WERI-Rb-1 (cell line): Measurements from ENCODE around the gene ABR.
A peak's percentile ranks its signal among the peaks of the same experiment; 100 is the strongest.
"Not testable (repeated sequence)": the region's sequence is repeated elsewhere in the genome, so short reads cannot be mapped to it uniquely, and the experiment has no call there.

Experiments
- DNase-seq: peaks from one replicate; pipeline ENCODE4 v3.0.0-alpha.2; 2020
- H3K27ac ChIP-seq: fragments of 250-450 bp; sonication (Bioruptor Pico); 2 replicates; pipeline ENCODE4 v1.5.1; 2020; ENCODE audit warnings: mild to moderate bottlenecking, moderate library complexity
- H3K27me3 ChIP-seq: fragments of 250-450 bp; sonication (Bioruptor Pico); 2 replicates; pipeline ENCODE4 v1.5.1; 2021; ENCODE audit warnings: mild to moderate bottlenecking, low read depth, moderate library complexity; ENCODE audit not compliant: insufficient read depth, severe bottlenecking
- H3K36me3 ChIP-seq: fragments of 250-450 bp; sonication (Bioruptor Pico); 2 replicates; pipeline ENCODE4 v1.5.1; 2020; ENCODE audit warnings: mild to moderate bottlenecking, moderate library complexity
- H3K4me3 ChIP-seq: 2 replicates; pipeline ENCODE4 v1.5.1; 2011; ENCODE audit warnings: low read depth, mild to moderate bottlenecking, control low read depth, low read length
- H3K9me3 ChIP-seq: fragments of 250-450 bp; sonication (Bioruptor Pico); 2 replicates; pipeline ENCODE4 v1.5.1; 2021; ENCODE audit warnings: mild to moderate bottlenecking, moderate library complexity; ENCODE audit not compliant: severe bottlenecking
- CTCF ChIP-seq: IDR thresholded peaks from 2 replicates; pipeline ENCODE4 v1.5.1; 2011; ENCODE audit warnings: low read depth, mild to moderate bottlenecking, control low read depth, inconsistent platforms, low read length

ABR gene

GRCh38 chr17:1074886-1075605 is 104.7 kb downstream of the ABR start:
- DNase-seq: peak; percentile 69
- H3K27me3 ChIP-seq: no peaks in the 10 kb centered on the region
- peaks cover 12% of the 10 kb centered on the region for H3K36me3 ChIP-seq
- no peak overlapping the region for H3K4me3 ChIP-seq
- TF ChIP-seq CTCF: no peak
- peak overlapping the region; percentile 79 for H3K27ac ChIP-seq
- no peaks in the 10 kb centered on the region for H3K9me3 ChIP-seq

- not testable (repeated sequence) for H3K4me3 ChIP-seq, H3K27me3 ChIP-seq, H3K9me3 ChIP-seq
Measured at GRCh38 chr17:1073963-1074625, 105.7 kb downstream of the ABR start.

GRCh38 chr17:1073241-1073962 is 106.4 kb downstream of the ABR start:
- DNase-seq: peak; percentile 54
- Histone ChIP-seq H3K4me3 (no peak overlapping the region), H3K36me3 (peaks cover 20% of the 10 kb centered on the region), H3K27me3 (no peaks in the 10 kb centered on the region), H3K9me3 (no peaks in the 10 kb centered on the region), H3K27ac (peak overlapping the region; percentile 56)
- no peak for TF ChIP-seq CTCF

More at GRCh38 chr17:1073963-1074625, 105.7 kb downstream of the ABR start:
- Histone ChIP-seq H3K36me3 (peaks cover 14% of the 10 kb centered on the region), H3K27ac (peak overlapping the region; percentile 79)
- not testable (repeated sequence) for DNase-seq

GRCh38 chr17:1072551-1072961 is 107.2 kb downstream of the ABR start:
- H3K27me3 ChIP-seq: no peaks in the 10 kb centered on the region
- no peak overlapping the region for H3K27ac ChIP-seq
- peaks cover 28% of the 10 kb centered on the region for H3K36me3 ChIP-seq
- no peak for DNase-seq
- no peak overlapping the region for H3K4me3 ChIP-seq
- TF ChIP-seq CTCF: no peak
- H3K9me3 ChIP-seq: no peaks in the 10 kb centered on the region

GRCh38 chr17:1071103-1071825 is 108.5 kb downstream of the ABR start:
- Histone ChIP-seq H3K9me3 (no peaks in the 10 kb centered on the region), H3K27ac (no peak overlapping the region), H3K36me3 (peaks cover 41% of the 10 kb centered on the region), H3K27me3 (no peaks in the 10 kb centered on the region), H3K4me3 (no peak overlapping the region)
- no peak for TF ChIP-seq CTCF
- DNase-seq: no peak
